ENCODE results near the gene AP1M1.
"Not testable (repeated sequence)": the region's sequence is repeated elsewhere in the genome, so short reads cannot be mapped to it uniquely, and the experiment has no call there.

The AP1M1 gene

DNA sequence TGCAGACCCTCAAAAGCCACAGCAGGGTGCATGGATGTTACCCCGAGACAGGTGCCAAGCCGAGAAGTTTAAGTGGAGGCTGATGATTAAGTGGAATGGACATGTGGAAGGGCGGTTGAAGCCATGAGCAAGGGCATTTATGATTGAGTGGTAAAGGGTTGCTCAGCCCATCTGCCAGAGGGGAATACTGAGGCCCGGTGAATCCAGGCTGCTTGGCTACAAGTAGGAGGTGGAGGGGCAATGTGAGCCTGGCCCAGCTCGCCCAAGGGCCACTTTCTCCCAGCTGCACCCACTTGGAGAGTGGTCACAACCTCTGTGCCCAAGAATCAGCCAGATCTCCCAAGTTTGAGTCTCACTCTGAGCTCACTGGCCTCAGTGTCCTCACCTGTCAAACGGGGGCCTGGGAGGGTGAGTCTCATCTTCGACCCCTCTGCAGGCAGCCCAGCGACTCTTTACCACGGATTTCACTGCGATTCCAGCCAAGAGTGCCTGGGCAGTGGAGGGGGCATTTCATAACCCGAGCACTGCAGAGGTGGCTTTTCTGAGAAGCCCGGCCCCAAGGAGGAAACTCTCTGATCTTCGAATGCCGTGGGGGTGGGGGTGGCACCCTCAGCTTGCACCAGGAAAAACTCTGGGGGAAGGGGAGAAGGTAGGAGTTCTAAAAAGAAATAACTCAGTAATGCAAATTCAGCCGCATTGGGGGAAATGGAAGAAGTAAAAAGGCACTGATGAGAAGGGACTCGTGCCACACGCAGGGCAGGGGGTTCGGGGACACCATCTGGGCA, 64.1 kb downstream of the AP1M1 start:
- DNase-seq (ENCODE audit: low read depth in 2 of 2): no peak

DNA sequence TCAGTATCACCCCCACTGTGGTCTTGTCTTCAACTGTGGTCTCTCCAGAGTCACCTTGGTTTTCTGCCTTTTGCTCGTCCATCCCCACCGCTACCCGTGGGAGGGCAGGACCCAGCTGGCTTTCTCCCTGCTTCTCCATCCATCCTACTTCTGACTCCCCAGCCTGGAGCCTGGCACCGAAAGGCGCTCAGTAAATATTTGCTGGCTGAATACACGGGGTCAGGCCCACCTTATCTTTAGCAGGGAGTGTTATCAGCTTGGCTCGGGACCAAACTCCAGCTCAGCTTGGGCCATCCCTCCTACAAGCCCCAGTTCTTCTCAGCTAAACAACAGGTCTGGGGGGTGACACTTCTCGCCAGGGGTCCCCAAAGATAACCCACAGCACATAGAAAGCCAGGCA, 64.9 kb downstream of the AP1M1 start:
- DNase-seq (ENCODE audit: low read depth in 2 of 2): no peak

DNA sequence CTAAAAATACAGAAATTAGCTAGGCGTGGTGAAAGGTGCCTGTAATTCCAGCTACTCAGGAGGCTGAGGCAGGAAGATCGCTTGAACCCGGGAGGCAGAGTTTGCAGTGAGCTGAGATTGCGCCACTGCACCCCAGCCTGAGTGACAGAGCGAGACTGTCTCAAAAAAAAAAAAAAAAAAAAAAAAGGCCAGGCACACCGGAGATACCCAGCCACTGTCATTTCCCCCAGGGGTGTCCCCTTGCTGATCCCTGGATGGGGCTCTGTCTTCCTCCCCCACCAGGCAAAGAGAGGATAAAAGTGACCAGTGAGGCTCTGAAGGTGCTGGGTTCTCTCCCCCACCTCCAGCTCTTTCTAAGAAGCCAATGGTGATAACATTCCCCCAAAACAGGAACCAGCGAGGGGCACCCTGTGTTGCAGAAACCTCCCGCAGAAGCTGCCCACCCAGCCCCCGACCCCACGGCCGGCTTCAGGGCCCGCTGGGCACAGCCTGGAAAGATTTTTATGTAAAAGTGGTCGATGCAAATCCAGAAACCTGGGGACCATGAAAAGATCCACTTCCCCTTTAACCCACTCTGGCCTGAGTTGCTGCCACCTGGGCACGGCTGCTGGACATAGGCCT, 65.5 kb downstream of the AP1M1 start:
- DNase-seq (ENCODE audit: low read depth in 2 of 2): no peak

DNA sequence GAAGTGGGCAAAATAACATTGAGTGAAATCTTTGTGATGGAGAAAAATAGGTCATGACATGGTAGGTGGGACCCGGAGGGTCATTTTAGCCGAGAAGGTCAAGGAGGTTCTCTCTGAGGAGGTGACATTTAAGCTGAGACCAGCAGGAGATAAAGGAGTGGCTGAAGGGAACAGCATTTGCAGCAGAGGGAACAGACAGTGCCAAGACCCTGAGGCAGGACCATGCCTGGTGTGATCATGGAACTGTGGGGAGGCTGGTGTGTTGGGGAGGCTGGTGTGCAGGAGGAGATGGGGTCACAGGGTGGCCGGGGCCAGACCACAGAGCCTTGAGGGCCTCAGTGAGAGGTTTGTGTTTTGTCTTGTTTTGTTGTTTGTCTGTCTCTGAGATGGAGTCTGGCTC, 67.5 kb downstream of the AP1M1 start:
- no peak for DNase-seq (ENCODE audit: low read depth in 2 of 2)

DNA sequence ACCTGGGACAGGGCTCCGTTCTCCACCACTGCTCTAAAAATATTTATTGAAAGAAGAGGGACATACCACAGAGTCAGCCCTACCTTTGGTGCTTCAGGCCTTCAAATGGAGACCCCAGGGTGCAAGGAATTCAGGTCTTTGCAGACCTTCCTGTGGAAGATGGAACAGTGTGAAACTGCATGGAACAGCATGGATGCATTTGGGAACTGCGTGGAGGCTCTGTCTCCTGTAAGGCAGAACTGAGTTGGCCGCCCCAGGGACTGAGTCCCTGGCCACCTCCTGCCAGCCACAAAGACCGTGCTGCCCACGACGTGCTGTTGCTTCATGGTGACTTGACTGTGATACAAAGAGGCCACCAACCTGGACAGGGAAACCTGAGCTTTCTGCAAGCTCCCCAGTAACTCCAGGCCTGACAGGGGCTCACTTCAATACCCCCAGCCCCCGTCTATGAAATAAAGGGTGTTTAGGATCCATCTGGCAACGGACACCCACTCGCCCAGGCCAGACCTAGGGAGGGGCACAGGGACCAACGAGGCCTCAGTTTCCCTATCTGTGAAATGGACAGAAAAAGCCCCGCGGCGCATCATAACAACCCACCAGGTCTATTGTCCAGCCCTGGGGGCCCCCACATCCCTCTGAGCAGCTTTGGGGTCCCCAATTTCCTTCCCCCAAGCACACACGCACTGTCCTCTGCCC, 68.3 kb downstream of the AP1M1 start:
- no peak for DNase-seq (ENCODE audit: low read depth in 2 of 2)

DNA sequence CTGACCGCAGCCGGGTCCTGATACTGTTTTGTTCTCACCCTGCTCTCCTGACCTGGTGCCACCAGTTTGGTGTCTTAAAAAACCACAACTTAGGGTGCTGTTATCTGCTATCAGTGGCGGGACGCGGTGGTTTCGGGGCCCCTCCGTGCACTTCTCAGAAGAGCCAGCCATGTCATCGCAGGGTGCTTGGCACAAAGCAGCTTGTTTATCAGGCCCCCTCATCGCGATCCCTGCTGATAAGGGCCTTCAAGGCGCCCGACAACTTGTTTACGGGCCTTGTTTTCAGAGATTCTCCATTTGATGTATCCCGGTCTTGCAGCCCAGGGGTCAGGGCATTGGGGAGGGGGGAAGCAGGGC, 68.9 kb downstream of the AP1M1 start:
- peak in 1 of 2 donors; percentile 20 for DNase-seq (ENCODE audit: low read depth in 2 of 2)

DNA sequence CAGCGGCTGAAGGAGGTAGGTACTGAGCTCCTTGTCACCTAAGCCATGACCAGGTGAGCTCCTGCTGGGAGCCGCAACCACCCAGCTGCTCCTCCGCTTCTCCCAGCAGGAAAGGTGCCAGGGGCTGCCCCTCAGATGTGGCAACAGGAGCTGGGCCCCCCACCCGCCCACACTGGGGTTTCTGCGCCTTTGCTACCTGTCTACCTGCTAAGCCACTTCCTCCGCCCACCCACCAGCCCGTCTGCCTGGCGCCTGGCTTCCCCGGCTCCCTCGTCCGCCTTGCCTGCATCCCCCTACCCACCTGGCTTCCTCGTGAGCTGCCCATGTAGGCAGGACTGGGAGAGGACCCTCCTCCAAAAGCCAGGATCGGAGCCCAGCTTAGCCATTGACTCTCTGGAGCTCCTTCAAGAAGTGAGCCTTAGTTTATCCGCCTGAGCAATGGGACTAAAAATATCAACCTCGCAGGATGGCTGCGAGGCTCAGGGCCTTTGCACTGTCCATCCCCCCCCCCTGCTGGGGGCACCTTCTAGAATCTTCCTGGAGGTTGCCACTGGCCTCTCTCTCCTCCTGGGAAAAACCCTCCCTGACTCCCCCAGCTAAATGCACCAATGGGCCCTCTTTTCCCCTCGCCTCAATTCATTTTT, 71.1 kb downstream of the AP1M1 start:
- no peak for DNase-seq (ENCODE audit: low read depth in 2 of 2)

DNA sequence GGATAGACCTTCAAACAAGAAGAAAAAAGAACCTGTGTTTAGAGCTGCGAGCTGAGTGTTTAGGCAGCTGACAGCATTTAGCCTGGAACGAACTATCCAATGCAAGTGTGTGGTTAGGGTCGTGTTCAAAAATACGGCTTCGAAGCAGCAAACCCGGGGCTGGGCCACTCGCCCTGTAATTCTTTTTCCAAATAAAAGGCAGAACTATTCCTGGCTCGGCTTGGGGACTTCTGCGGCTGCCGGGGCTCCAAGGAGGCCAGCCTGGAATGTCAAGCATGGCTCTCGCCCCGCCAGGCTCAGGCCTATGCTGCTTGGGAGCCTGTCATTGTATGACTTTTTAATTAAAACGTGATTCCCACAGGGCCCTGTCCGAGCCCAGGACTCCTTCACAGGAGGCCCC, 75.2 kb downstream of the AP1M1 start:
- no peak for DNase-seq (ENCODE audit: low read depth in 2 of 2)

DNA sequence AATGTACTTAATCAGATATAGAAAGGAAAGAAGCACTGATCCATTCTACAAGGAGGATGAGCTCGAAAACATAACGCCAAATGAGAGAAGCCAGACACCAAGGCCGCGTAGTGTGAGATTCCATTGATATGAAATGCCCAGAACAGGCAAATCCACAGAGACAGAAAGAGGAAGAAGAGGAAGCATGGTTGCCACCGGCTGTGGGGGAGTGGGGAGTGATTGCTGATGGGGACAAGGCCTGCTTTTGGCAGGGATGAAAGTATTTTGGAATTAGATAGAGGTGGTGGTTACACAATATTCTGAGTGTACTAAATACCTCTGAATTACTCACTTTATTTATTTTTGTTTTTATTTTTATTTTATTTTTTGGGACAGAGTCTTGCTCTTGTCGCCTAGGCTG, 76.7 kb downstream of the AP1M1 start:
- DNase-seq (ENCODE audit: low read depth in 2 of 2): no peak

DNA sequence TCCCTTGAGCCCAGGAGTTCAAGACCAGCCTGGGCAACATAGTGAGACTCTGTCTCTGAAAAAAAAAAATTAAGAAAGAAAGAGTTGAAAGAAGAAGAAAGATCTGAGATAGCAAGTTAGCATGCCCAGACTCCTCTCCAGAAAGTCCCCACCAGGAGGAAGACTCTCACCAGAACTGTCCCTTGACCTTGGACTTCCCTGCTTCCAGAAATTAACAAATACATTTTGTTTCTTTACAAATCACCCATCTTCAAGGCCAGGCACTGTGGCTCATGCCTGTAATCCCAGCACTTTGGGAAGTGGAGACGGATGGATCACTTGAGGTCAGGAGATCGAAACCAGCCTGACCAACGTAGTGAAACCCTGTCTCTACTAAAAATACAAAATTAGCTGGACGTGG, 82.6 kb downstream of the AP1M1 start:
- no peak for DNase-seq (ENCODE audit: low read depth in 2 of 2)

DNA sequence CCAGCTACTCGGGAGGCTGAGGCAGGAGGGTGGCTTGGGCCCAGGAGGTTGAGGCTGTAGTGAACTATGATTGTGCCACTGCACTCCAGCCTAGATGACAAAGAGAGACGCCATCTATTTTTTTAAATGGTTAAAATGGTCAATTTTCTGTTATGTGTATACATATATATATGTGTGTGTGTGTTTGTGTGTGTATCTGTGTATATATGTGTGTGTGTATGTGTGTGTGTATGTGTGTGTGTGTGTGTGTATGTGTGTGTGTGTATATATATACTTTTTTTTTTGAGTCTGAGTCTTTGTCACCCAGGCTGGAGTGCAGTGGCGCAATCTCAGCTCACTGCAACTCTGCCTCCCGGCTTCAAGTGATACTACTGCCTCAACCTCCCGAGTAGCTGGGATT, 84.0 kb downstream of the AP1M1 start:
- DNase-seq (ENCODE audit: low read depth in 2 of 2): no peak

DNA sequence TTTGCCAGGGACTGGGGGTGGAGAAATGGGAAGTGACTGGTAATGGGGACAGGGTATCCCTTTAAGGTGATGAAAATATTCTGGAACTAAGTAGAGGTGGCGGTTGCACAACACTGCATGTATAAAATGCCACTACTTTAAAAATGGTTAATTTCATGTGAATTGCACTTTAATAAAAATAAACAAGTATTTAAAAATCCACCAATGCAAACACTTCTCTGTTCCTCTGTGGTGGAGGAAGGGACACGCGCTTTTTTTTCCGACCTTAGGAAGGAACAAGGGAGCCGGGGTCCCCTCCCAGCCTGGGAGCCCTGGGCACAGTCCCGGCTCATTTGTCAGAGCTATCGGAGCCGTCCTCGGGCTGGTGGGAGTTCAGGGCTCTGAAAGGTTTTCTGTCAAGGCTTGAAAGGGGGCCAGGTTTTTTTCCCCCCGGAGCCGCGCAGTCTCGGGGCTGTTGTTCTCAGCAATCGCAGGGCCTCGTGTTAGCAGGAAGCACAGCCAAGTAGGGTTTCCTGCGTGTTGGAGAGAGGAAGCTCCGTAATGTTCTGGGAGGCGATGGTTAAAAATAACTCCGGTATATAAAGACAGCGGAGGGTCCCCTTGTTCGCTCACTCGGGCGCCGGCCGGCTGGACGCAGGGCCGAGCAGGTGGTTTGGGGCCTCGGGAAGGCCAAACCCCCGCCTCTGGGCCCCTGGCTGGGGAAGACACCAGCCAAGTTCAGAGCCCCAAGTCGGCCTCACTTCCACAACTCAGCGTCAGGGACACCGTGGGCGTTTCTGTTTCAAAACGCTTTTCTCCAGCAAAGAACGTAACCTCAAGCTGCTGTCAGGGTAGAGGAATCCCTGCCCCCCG, 85.7 kb downstream of the AP1M1 start:
- DNase-seq (ENCODE audit: low read depth in 2 of 2): peak; percentile 7 to 49

DNA sequence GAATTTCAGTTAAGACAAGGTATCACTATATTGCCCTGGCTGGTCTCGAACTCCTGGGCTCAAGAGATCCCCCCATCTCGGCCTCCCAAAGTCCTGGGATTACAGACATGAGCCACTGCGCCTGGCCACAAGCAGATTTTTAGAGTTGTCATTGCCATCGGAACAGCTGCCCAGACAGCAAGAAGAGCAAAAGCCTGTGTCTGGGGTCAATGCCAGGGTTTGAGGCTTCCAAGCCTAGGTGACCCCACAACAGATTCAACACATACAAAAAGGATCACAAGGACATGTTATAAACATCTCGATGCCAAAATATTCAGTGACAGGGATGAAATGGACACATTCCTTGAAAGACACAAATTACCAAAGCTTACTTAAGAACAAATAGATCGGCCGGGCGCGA, 86.8 kb downstream of the AP1M1 start:
- no peak for DNase-seq (ENCODE audit: low read depth in 2 of 2)

DNA sequence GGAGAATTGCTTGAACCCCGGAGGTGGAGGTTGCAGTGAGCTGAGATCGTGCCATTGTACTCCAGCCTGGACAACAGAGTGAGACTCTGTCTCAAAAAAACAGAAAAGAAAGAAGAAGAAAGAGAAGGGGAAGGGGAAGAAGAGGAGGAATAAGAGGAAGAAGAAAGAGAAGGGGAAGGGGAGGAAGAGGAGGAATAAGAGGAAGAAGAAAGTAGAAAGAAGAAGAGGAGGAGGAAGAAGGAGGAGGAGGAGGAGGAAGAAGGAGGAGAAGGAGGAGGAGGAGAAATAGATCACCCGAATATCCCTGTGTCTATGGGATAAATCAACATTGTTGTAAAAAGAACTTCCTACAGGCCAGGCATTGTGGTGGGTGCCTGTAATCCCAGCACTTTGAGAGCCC, 87.4 kb downstream of the AP1M1 start:
- DNase-seq (ENCODE audit: low read depth in 2 of 2): not testable (repeated sequence)

DNA sequence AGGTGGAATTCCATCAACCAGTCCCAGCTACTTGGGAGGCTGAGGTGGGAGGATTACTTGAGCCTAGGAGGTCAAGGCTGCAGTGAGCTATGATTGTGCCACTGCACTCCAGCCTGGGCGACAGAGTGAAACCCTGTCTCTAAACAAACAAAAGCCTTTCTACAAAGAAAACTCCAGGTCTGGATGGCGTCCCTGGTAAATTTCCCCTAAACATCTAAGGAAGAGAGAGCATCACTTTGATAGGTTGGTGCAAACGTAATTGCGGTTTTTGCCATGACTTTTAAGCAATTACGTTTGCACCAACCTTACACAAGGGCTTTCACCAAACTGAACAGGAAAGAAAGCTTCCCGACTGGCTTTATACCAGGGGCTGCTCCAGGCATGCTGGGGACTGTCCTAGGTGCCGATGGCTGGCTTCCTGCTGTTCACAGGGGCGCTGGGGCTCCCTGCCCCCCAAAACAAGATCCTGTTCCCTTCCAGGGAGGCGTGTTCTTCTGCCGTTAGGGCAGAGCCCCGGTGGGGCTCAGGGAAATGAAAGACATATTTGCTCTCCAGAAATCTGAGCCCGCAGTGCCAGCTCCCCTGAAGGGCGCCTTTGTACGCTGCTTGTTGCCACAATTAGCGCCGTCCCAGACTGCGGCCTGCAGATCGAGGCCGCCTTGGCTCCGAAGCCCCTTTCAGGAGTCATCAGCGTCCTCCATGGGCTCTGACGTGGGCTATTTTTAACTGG, 88.2 kb downstream of the AP1M1 start:
- DNase-seq (ENCODE audit: low read depth in 2 of 2): no peak

DNA sequence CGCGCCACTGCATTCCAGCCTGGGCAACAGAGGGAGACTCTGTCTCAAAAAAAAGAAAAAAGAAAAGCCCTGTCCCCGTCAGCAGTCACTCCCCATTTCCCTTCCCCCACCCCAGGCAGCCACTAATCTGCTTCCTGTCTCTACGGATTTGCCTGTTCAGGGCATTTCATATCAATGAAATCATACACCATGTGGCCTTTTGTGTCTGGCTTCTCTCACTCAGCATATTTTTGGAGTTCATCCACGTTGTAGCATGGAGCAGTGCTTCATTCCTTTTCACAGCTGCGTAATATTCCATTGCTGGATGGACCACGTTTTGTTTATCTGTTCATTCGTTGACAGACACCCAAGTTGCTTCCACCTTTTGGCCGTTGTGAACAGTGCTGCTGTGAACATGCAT, 90.8 kb downstream of the AP1M1 start:
- DNase-seq (ENCODE audit: low read depth in 2 of 2): no peak

DNA sequence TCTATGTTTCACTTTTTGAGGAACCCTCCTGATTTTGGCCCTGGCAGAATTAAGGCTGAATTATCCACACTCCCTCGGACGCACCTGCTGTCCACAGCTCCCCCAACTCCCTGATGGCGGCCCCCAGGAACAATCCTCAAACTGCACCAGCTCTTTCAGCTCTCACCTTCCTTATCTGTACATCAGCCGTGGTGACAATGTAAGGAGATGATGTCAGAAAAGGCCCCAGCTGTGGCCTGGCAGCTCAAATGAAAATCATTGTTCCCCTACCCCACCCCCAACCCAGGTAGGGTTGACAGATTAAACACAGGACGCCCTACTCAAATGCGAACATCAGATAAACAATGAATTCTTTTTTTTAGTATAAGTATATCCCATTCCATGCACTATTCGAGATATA, 91.9 kb downstream of the AP1M1 start:
- DNase-seq (ENCODE audit: low read depth in 2 of 2): no peak

DNA sequence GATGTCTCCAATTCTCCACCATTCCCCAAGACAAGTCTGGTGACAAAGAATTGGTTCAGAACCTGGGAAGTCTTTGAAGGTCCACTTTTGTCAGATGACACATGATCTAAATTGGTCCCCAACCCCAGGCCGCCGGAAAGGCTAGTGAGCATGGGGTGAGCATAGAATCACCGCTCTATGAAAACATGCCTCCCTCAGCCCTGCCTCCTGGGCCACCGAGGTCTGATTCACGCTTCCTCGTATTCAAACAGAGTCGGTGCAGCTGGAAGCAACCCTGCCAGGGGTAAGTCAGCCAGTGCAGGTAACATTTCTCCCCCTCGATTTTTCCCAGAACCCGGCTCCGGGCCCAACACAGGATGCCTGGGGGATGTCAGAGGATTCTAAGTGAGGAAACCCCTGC, 93.0 kb downstream of the AP1M1 start:
- no peak for DNase-seq (ENCODE audit: low read depth in 2 of 2)

DNA sequence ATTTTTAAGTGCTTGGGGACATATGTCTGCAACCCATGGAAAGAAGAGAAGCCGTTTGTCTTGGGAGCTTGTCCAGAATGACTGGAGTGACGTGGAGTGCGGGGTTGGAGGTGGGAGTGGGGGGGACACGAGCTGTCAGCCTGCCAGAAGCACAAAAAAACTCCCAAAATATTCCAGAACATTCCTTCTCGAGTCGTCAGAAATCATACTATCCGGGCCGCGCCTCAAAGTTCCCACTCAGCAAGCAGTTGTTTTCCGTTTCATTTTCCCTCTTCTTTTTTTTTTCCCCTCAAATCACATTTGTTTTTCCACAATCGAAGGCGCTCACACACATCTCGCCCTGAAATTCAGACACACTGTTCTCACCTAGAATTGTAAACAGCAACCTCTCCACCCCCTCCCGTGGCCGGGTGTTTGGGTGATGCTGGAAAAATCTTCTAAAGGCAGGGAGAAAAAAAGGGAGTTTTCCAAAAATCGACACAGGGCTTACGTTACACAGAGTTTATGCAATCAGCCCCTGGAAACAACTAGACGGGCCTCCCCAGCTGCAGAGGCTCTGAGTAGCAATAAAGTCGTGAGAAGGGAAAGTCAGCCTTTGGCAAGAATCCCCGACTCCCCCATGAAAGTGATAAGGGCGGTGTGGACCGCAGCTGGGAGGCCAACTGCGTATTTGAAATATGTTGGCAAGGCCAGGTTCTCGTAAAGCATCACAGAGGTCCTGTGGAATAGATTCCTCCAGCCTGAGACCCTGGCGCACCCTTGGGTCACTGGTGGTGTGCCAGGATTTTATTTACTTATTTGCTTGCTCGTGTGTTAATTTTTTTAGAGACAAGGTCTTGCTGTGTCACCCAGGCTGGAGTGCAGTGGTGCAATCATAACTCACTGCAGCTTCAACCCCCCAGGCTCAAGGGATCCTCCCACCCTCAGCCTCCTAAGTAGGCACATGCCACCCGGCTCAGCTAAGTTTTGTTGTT, 95.7 kb downstream of the AP1M1 start:
- DNase-seq (ENCODE audit: low read depth in 2 of 2): no peak

DNA sequence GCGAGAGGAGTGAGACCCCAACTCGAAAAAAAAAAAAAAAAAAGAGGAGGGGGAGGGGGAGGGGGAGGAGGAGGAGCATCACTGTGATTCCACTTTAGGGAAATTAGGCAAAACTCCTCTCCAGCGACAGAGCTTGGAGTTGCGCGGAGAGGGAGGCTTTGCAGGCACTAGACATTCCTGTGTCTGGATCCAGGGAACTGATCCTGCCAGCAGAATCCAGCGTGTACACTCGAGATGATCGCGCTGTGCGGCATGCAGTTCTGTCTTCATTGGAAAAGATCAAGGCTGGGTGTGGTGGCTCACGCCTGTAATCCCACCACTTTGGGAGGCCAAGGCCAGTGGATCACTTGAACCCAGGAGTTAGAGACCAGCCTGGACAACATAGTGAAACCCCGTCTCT, 97.3 kb downstream of the AP1M1 start:
- DNase-seq (ENCODE audit: low read depth in 2 of 2): no peak
